Activated T-cell treated with anti-CD3 and anti-CD28 coated beads for 1 hour (primary cell): ENCODE results near the gene SIL1.
"Not testable (repeated sequence)": the region's sequence is repeated elsewhere in the genome, so short reads cannot be mapped to it uniquely, and the experiment has no call there.

Experiments
- DNase-seq: peaks from one replicate; pipeline ENCODE4 v3.0.0-alpha.2; 2020; ENCODE audit warnings: low read depth

Gene SIL1

GRCh38 chr5:138943599-138944173, 254.5 kb downstream of the SIL1 start:
- no peak for DNase-seq

- DNase-seq = no peak
Observed at GRCh38 chr5:138942861-138943260, 255.3 kb downstream of the SIL1 start.

GRCh38 chr5:138942066-138942465, 256.1 kb downstream of the SIL1 start:
- DNase-seq = no peak

- DNase-seq = no peak
Observed at GRCh38 chr5:138938526-138938925, 259.6 kb downstream of the SIL1 start.

GRCh38 chr5:138937392-138938387, 260.5 kb downstream of the SIL1 start:
- no peak for DNase-seq

DNA sequence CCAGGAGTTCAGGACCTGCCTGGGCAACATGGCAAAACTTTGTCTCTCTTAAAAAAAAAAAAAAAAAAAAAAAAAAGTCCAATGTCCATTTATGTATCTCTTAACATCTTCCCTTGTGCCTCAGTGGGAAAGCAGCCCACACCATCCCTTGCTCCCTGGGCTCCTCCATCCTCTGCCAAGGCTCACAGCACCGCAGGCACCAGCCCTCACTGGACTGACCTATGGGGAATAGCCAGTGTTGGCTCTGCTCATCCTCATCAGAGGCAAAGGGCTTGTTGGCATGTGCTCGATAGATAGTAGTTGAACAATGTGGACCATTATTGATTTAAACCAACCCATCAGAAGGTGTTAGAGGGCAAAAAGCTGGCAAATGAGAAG, 261.2 kb downstream of the SIL1 start:
- DNase-seq = no peak

DNA sequence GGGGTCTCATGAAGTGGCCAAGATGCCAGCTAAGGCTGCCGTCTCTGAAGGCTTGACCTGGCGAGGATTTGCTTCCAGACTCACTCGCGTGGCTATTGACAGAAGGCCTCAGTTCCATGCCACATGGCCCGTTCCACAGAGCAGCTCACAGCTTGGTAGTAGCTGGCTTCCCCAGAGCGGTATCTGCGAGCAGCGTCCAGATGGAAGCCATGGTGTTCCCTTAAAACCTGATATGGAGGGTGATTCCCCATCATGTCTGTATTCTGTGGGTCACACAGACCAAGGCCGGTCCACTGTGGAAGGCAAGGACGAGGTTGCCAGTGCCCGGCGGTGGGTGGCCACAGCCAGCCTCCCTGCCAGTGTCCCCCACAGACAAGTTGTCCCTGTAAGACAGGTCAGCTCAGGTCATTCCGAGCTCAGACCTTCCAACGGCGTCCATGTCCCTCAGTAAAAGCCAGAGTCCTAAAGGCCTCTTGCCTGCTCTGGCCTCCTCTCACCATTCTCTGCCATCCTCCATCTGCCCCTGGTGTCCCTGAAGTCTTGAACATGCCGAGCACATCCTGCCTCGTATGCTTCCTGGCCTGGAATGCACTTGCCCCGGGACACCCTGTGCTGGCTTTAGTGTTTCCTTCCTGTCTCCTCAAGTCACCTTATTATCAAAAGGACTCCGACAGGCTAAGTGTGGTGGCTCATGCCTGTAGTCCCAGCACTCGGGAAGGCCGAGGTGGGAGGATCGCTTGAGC, 261.8 kb downstream of the SIL1 start:
- DNase-seq = no peak

- DNase-seq = no peak
Observed at GRCh38 chr5:138935466-138935865, 262.7 kb downstream of the SIL1 start.

DNA sequence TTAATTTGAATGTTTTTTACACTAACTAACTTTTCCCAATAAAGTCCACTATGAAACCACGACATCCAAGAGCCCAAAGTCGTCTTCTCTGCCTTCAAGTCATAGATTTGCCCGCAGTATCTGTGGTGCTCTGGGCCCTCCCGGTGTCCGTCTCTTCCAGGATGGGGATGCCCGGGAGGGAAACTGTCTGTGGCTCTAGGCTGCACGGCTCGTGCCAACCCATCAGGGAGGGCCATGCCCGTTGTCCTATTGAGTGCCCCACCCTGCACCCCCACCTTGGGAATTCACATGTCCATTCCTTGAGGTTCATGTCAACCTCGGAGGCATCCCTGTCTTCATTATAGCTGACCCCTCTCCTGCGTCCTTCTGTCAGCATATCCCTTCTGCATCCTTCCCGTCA, 263.2 kb downstream of the SIL1 start:
- no peak for DNase-seq

- DNase-seq = no peak
Observed at GRCh38 chr5:138933522-138934290, 264.5 kb downstream of the SIL1 start.

GRCh38 chr5:138932171-138932810, 265.9 kb downstream of the SIL1 start:
- DNase-seq = no peak

GRCh38 chr5:138930371-138931097, 267.6 kb downstream of the SIL1 start:
- DNase-seq = no peak

DNA sequence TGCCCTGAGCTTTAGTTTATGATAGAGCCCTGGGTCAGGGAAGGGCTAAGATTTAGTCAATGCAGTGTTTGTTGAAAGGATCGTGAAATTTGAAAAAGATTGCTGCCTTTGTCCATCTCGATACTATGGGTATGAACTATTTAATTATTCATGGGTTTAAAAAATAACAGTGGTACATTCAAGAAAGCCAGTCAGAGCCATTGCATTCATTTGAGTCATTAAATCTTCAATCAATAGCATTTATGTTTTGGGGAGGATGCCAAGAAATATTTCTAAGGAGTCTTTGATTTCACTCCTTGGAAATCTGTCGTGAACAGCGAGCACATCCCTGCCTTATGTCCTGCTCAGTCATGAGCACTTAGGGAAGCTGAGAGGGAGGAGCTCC, 268.6 kb downstream of the SIL1 start:
- DNase-seq = no peak

- no peak for DNase-seq
Observed at GRCh38 chr5:138927979-138928378, 270.2 kb downstream of the SIL1 start.

DNA sequence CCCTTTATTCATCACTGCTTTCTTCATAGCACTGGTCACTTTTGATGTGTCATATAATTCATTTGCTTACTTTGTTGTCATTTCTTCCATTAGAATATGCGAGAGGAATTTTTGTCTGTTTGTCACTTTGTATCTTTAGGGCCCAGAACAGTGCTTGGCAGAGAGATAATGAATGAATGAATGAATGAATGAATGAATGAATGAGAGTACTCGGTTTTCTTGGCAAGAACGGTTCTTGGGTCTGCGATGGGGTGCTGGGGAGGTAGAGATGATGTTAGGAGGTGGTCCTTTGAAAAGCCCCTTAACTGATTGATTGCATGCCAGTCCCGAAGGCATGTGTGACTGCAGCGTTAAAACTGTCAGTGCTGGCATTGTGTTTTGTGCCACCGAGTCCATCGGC, 270.6 kb downstream of the SIL1 start:
- no peak for DNase-seq

DNA sequence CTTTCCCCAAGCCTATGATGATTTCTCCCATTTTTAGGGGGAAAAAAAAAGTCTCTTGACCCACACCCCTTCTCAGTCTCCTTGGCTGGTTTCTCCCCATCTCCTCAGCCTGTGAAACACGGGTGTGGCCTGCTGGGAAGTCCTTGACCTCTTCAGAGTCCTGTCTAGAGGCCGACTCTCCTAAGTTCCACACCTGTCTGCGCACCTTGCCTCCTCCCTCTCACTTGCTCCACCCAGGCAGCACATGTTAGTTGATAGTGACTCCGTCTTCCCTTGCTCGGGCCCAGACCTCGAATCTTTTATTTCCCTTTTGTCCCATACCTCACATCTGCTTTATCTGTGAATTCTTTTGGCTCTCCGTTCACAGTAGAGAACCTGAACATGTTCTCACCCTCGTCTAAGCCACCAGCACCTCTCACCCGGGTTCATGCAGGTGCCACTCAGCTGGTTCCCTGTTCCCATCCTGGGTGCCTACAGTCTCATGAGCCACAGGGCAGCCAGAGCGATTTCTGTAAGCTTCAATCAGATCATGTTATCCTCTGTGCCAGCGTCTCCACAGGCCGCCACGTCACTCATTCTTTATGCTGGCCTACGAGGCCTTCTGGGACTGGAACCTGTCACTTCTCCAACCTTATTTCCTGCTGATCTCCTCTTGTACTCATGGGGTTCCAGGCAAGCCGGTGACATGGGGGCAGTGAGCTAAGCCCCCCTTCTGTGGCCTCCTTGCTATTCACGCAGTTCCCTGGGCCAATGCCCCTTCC, 271.3 kb downstream of the SIL1 start:
- no peak for DNase-seq

DNA sequence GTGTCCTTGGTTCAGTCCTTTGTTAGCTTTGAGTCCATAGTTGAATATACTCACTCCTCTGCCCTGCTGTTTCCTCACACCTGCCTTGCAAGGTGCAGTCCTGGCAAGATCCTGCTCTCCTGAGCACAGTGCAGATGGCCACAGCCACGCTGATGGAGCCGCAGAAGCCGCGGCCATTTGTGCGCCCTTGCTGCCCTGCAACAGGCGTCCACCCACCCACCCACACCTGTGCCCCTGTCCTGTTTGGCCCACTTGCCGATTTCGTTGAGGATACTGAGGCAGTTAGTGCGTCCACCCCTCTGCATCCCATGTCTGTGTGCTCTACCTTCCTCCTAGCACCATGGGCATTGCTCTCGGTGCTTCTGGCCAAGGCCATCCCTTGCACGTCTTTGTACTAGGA, 271.9 kb downstream of the SIL1 start:
- DNase-seq = no peak

DNA sequence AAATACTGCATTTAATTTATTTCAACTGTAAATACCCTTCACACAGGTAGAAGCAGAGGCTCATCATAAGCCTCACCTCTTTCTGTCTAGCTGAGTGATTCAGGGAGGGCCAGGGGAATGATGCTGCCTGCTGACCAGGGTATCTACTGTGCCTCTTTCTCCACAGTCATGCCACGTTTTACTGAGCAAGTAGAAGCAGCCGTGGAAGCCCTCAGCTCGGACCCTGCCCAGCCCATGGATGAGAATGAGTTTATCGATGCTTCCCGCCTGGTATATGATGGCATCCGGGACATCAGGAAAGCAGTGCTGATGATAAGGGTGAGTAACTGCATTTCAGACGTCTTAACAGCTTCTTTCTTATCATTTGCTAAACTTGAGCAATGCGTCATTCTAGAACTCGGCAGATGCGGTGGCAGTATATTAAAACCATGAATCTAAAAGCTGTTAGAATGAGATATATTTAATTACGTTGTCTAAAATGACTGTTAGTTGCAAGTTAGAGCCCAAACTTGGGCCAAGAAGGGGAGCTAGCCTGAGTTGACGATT, 273.0 kb downstream of the SIL1 start:
- no peak for DNase-seq

DNA sequence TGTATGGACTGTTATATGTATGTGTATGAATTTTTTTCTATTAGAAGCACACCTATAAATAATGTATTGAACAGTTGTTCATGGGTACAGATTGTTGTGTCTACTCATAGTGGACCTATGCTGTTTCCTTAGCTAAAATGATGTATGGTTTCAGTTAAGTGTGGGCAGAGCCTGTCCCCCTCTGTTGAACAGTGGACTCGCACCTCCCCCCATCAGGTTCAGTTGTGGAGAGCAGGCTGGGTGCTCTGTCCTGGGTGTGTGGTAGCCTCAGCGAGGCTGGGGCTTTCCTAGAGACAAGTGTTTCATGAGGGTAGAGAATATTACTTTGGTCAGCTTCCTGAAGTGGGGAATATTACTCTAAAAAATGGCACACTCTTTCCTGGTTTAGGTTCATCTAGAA, 275.7 kb downstream of the SIL1 start:
- no peak for DNase-seq

- not testable (repeated sequence) for DNase-seq
Observed at GRCh38 chr5:138921362-138921761, 276.8 kb downstream of the SIL1 start.
